Erythroblast (primary cell): Measurements from ENCODE around the gene FBXL15.

Experiments
- DNase-seq, 2 experiments: peaks; one replicate each; lab custom pipeline; 2025; lab: John Stamatoyannopoulos, UW
- GATA1 ChIP-seq: IDR thresholded peaks from 2 replicates; pipeline ENCODE4 v1.6.1; 2011; ENCODE audit warnings: low read depth, mild to moderate bottlenecking, control low read depth, low read length, moderate library complexity
- POLR2A ChIP-seq: IDR thresholded peaks from 2 replicates; pipeline ENCODE4 v1.6.1; 2011; ENCODE audit warnings: mild to moderate bottlenecking, low read length

FBXL15 gene

GRCh38 chr10:102410429-102411073 lies 10.1 kb upstream of the FBXL15 start:
- TF ChIP-seq GATA1 (no peak), POLR2A (no peak)
- DNase-seq: no peak

- TF ChIP-seq POLR2A (no peak), GATA1 (no peak)
- DNase-seq: no peak
These were observed 9.0 kb upstream of the FBXL15 start for GRCh38 chr10:102411341-102412255.

- no peak for TF ChIP-seq POLR2A
- no peak for TF ChIP-seq GATA1
- no peak for DNase-seq
These were observed 8.3 kb upstream of the FBXL15 start for GRCh38 chr10:102412293-102412692.

- no peak for DNase-seq
- no peak for TF ChIP-seq POLR2A
- TF ChIP-seq GATA1: no peak
These were observed 7.5 kb upstream of the FBXL15 start for GRCh38 chr10:102413053-102413705.

GRCh38 chr10:102413806-102414561 lies 6.7 kb upstream of the FBXL15 start:
- TF ChIP-seq POLR2A: no peak
- TF ChIP-seq GATA1: no peak
- no peak for DNase-seq

- TF ChIP-seq POLR2A (no peak), GATA1 (no peak)
- DNase-seq: no peak
These were observed 5.9 kb upstream of the FBXL15 start for GRCh38 chr10:102414749-102415148.

GRCh38 chr10:102416283-102416682 lies 4.4 kb upstream of the FBXL15 start:
- TF ChIP-seq GATA1 (no peak), POLR2A (no peak)
- no peak for DNase-seq

GRCh38 chr10:102416695-102417094 lies 3.9 kb upstream of the FBXL15 start:
- DNase-seq: no peak
- TF ChIP-seq POLR2A: no peak
- TF ChIP-seq GATA1: no peak

GRCh38 chr10:102418622-102419268 lies 1.9 kb upstream of the FBXL15 start, which contains the start of gene PSD:
Gene PSD, minus strand, starts transcription at chr10:102418785. Its CDS starts 1,747 bp downstream, at chr10:102417038.
- no peak for DNase-seq
- no peak for TF ChIP-seq GATA1

- DNase-seq: peak; percentile 74 to 80
- TF ChIP-seq POLR2A: no peak
- no peak for TF ChIP-seq GATA1
These were observed 1.1 kb upstream of the FBXL15 start for GRCh38 chr10:102419269-102420180.

GRCh38 chr10:102420181-102420713 lies 389 bp upstream of the FBXL15 start:
- DNase-seq: no peak
- TF ChIP-seq POLR2A (no peak), GATA1 (no peak)

GRCh38 chr10:102421507-102421756 lies 796 bp downstream of the FBXL15 start:
- TF ChIP-seq GATA1: no peak
- TF ChIP-seq POLR2A: no peak

More at GRCh38 chr10:102421507-102421756, 796 bp downstream of the FBXL15 start:
- DNase-seq: no peak
